ENCODE data around the gene NEB. TPM values are rescaled to one million over a fixed set of nuclear protein-coding genes. Genes with fewer than 3 reads are reported as not detected.

Gene NEB
- polyA plus RNA-seq, 1 experiment = 0.01 TPM

DNA sequence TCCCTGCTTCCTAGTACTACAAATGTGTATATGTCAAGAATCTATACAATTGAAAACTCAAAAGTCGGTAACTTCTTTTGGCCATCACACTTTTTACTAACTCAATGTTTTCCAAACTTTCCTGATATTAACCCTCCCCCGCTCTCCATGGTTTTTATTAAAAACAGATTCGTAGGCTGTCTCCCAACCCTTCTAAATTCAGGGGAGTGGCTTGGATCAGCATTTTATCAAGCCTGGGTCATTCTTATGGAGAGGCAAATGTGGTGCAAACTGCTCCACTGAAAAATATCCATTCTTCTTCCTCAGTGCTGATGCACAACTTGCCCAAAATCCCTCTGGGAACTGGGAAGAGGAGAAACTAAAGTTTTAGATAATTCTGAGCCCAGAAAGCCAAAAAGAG is 190.4 kb downstream of the NEB start:
- DNase-seq (ENCODE audit: low read depth) = no peak
- H3K36me3 ChIP-seq (ENCODE audit: control insufficient read depth, insufficient read depth, low read length) = no peaks in the 10 kb centered on the region

DNA sequence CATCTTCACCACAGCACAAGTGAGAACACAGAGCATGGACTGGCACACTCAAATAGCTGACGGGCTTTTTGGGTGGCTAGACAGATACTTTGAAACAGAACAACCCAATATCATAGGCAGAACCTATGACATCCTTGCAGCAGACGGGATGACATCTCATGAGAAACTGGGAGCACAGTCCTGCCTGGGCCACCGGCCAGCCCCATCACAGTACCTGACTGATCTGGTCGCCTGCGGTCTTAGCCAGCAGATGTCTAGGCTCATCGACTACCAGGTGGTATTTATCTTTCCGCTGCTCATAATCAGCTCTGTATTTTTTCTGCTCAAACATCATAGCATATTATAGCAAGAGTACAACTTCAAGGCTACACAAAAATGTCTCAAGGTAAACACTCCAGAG is 200.3 kb downstream of the NEB start:
- no peak for DNase-seq (ENCODE audit: low read depth)
- no peaks in the 10 kb centered on the region for H3K27me3 ChIP-seq (ENCODE audit: control insufficient read depth, insufficient read depth, low read length)
- ChIA-PET POLR2A (no interaction called here), CTCF (no interaction called here)
- no peak overlapping the region for H3K4me3 ChIP-seq (ENCODE audit: low read depth, low read length)
- TF ChIP-seq, protein P1, sequence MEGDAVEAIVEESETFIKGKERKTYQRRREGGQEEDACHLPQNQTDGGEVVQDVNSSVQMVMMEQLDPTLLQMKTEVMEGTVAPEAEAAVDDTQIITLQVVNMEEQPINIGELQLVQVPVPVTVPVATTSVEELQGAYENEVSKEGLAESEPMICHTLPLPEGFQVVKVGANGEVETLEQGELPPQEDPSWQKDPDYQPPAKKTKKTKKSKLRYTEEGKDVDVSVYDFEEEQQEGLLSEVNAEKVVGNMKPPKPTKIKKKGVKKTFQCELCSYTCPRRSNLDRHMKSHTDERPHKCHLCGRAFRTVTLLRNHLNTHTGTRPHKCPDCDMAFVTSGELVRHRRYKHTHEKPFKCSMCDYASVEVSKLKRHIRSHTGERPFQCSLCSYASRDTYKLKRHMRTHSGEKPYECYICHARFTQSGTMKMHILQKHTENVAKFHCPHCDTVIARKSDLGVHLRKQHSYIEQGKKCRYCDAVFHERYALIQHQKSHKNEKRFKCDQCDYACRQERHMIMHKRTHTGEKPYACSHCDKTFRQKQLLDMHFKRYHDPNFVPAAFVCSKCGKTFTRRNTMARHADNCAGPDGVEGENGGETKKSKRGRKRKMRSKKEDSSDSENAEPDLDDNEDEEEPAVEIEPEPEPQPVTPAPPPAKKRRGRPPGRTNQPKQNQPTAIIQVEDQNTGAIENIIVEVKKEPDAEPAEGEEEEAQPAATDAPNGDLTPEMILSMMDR (IDR thresholded peaks at IDR 0.05; ENCODE audit: insufficient read depth, low read depth, low read length) = no peak
- H3K36me3 ChIP-seq (ENCODE audit: control insufficient read depth, insufficient read depth, low read length) = no peaks in the 10 kb centered on the region

More for the DNA sequence above, 190.4 kb downstream of the NEB start:
- H3K27me3 ChIP-seq (ENCODE audit: control insufficient read depth, insufficient read depth, low read length) = no peaks in the 10 kb centered on the region; the same call in 1 of the 2 replicates
- CTCF ChIA-PET = no interaction called here
- POLR2A ChIA-PET = no interaction called here
- TF ChIP-seq, protein P1 (IDR thresholded peaks at IDR 0.05; ENCODE audit: insufficient read depth, low read depth, low read length) = no peak
- H3K4me3 ChIP-seq (ENCODE audit: low read depth, low read length) = no peak overlapping the region

DNA sequence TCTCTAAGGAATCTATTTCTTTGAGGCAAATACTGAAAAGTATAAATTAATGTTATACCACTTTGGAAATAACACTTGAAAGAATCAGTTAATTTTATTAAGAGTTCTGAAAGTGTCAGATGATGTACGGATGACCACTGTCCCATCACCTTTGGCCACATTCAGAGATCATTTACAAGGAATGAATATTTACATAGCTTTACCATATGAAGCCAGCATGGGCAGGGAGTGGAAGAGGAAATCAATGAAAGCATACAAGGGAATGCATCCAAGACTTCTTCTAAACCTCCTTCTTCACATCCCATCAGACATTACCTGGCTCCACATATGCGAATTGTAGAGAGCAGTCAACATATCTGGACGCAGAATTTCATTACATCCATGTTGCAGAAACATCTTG is 201.1 kb downstream of the NEB start:
- Histone ChIP-seq H3K36me3 (ENCODE audit: control insufficient read depth, insufficient read depth, low read length) (no peaks in the 10 kb centered on the region), H3K4me3 (ENCODE audit: low read depth, low read length) (no peak overlapping the region), H3K27me3 (ENCODE audit: control insufficient read depth, insufficient read depth, low read length) (no peaks in the 10 kb centered on the region)
- DNase-seq (ENCODE audit: low read depth) = no peak
- ChIA-PET CTCF (no interaction called here), POLR2A (no interaction called here)
- TF ChIP-seq, protein P1 (IDR thresholded peaks at IDR 0.05; ENCODE audit: insufficient read depth, low read depth, low read length) = no peak

DNA sequence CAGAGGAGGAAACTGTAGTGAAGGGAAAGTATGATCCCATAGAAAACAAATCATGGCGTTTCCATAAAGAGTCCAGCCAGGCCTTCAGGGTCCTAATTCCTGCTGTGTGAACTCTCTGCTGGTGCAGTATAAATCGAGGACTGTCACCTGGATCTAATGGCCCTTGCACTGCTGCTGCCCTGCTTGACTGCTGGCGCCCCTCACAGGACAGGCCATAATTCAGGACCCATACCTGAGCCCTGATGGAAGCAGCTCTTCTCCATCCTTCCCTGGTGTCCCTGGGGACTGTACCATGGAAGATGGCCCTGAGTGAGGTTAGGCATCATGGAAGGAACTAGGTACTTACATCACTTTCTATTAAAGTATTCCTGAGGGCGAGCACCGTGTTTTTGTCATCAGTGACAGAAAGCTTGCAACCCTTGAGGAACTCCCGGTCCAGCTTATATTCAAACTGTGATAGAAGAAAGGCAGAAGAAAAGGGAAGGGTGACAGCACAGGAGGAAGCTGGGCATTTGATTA is 207.6 kb downstream of the NEB start:
- POLR2A ChIA-PET = no interaction called here
- no peak overlapping the region for H3K4me3 ChIP-seq (ENCODE audit: low read depth, low read length)
- no peak for DNase-seq (ENCODE audit: low read depth)
- TF ChIP-seq, protein P1 (IDR thresholded peaks at IDR 0.05; ENCODE audit: insufficient read depth, low read depth, low read length) = no peak
- H3K36me3 ChIP-seq (ENCODE audit: control insufficient read depth, insufficient read depth, low read length) = no peaks in the 10 kb centered on the region
- CTCF ChIA-PET = interaction anchor here (0.6 kb wide), 1 partner anchor 24 kb away, joined by 3 read pairs; no protein-coding TSS in a partner anchor
- H3K27me3 ChIP-seq (ENCODE audit: control insufficient read depth, insufficient read depth, low read length) = no peaks in the 10 kb centered on the region

DNA sequence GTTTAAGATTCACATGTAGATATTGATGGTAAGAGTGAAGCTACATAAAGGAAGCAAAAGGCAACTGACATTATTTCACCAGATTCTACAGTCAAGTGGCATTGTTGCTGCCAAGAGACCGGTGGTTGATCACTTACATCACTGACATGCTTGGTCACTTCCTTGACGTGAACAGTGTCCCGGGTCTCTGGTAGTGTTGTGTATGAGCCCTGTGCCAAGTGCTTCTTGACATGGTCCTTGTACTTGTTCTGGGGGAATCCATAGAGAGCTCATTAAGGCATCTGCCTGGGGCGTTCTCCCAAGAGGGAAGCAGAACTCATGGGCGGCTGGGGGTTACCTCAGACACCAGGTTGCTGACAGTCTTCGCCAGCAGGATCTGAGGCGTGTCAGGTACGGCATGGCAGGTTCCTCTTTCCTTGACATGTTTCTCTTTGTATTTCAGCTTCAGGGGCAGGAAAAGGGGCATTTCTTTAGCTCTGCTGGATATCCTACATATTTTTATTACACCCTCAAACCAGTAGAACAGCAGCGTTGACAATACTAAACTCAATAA is 208.4 kb downstream of the NEB start:
- no peaks in the 10 kb centered on the region for H3K27me3 ChIP-seq (ENCODE audit: control insufficient read depth, insufficient read depth, low read length)
- no peaks in the 10 kb centered on the region for H3K36me3 ChIP-seq (ENCODE audit: control insufficient read depth, insufficient read depth, low read length)
- DNase-seq (ENCODE audit: low read depth) = no peak
- H3K4me3 ChIP-seq (ENCODE audit: low read depth, low read length) = no peak overlapping the region
- TF ChIP-seq, protein P1 (IDR thresholded peaks at IDR 0.05; ENCODE audit: insufficient read depth, low read depth, low read length) = no peak
- ChIA-PET CTCF (interaction anchor here (0.6 kb wide), 1 partner anchor 25 kb away, joined by 3 read pairs; no protein-coding TSS in a partner anchor), POLR2A (no interaction called here)
